OCI-M2 (cell line): ENCODE results near the gene VPS45.

Experiments used
- DNase-seq: peaks from one replicate; lab custom pipeline; 2025; ENCODE audit not compliant: unreplicated experiment; lab: John Stamatoyannopoulos, UW

The VPS45 gene

GRCh38 chr1:150156868-150157603, 89.5 kb downstream of the VPS45 start:
- no peak for DNase-seq

- DNase-seq = no peak
These were observed 92.0 kb downstream of the VPS45 start for GRCh38 chr1:150159550-150159949.

GRCh38 chr1:150160964-150161621, 93.5 kb downstream of the VPS45 start:
- no peak for DNase-seq

- DNase-seq = no peak
These were observed 94.4 kb downstream of the VPS45 start for GRCh38 chr1:150161747-150162581.

- DNase-seq = no peak
These were observed 94.9 kb downstream of the VPS45 start for GRCh38 chr1:150162582-150162861.

- DNase-seq = peak; percentile 66
These were observed 95.5 kb downstream of the VPS45 start for GRCh38 chr1:150162862-150163706.

GRCh38 chr1:150164224-150164623, 96.6 kb downstream of the VPS45 start:
- DNase-seq = no peak

GRCh38 chr1:150164779-150165178, 97.2 kb downstream of the VPS45 start:
- DNase-seq = no peak

GRCh38 chr1:150165622-150166612, 98.3 kb downstream of the VPS45 start:
- no peak for DNase-seq

GRCh38 chr1:150168960-150169601, 101.5 kb downstream of the VPS45 start:
- peak; percentile 79 for DNase-seq

GRCh38 chr1:150171801-150172200, 104.2 kb downstream of the VPS45 start:
- DNase-seq = no peak

GRCh38 chr1:150173141-150173585, 105.6 kb downstream of the VPS45 start:
- DNase-seq = no peak

- DNase-seq = no peak
These were observed 109.0 kb downstream of the VPS45 start for GRCh38 chr1:150176593-150176992.

- no peak for DNase-seq
These were observed 111.0 kb downstream of the VPS45 start for GRCh38 chr1:150178548-150178947.

GRCh38 chr1:150179867-150180266, 112.3 kb downstream of the VPS45 start:
- DNase-seq = no peak

GRCh38 chr1:150180474-150180873, 112.9 kb downstream of the VPS45 start:
- DNase-seq = no peak

- DNase-seq = no peak
These were observed 114.7 kb downstream of the VPS45 start for GRCh38 chr1:150182247-150182646.

GRCh38 chr1:150183061-150183460, 115.5 kb downstream of the VPS45 start:
- no peak for DNase-seq

GRCh38 chr1:150185481-150185880, 117.9 kb downstream of the VPS45 start:
- DNase-seq = no peak
